Thyroid gland (tissue), 4 donors: ENCODE data around the gene GRIA1.

Experiments used
- POLR2A ChIP-seq, 2 donors: fragments of 450-650 bp; IDR thresholded peaks; one replicate each; pipeline ENCODE4 v1.6.1; 2017; ENCODE audit warnings: antibody characterized with exemption in 2 of 2, mild to moderate bottlenecking in 2 of 2, moderate library complexity in 1 of 2
- TF ChIP-seq, protein P1 (sequence below), 6 experiments: fragments of 200-600 bp in 3 of 6; fragments of 450-650 bp in 3 of 6; sonication (generic) in 3 of 6; IDR thresholded peaks; one replicate each; pipeline ENCODE4 v1.5.1; 2016 to 2019; ENCODE audit warnings: antibody characterized with exemption in 6 of 6, mild to moderate bottlenecking in 2 of 6, inconsistent platforms in 1 of 6, moderate library complexity in 1 of 6

DNA sequence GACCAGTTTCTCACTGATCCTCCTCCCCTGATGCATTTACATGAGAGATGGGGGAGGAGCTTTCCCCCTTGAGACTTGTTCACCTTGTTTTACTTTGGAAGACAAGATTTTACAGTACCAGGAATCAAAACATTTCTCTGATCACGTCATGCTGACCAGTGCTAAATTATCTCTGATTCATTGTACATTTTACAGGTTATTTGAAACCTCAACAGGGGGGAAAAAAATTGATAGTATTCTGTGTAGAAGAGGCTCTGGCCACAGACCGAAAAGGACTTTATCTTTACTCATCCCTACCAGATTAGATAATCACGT is 133.9 kb downstream of the GRIA1 start:
- no peak for TF ChIP-seq POLR2A (IDR thresholded peaks at IDR 0.05)
- TF ChIP-seq, protein P1, sequence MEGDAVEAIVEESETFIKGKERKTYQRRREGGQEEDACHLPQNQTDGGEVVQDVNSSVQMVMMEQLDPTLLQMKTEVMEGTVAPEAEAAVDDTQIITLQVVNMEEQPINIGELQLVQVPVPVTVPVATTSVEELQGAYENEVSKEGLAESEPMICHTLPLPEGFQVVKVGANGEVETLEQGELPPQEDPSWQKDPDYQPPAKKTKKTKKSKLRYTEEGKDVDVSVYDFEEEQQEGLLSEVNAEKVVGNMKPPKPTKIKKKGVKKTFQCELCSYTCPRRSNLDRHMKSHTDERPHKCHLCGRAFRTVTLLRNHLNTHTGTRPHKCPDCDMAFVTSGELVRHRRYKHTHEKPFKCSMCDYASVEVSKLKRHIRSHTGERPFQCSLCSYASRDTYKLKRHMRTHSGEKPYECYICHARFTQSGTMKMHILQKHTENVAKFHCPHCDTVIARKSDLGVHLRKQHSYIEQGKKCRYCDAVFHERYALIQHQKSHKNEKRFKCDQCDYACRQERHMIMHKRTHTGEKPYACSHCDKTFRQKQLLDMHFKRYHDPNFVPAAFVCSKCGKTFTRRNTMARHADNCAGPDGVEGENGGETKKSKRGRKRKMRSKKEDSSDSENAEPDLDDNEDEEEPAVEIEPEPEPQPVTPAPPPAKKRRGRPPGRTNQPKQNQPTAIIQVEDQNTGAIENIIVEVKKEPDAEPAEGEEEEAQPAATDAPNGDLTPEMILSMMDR (IDR thresholded peaks at IDR 0.05) = no peak
